T-cell (primary cell): ENCODE data around the gene RNF10. TPM values are rescaled to one million over a fixed set of nuclear protein-coding genes. Genes with fewer than 3 reads are reported as not detected.

Experiments used
- ATAC-seq, 4 experiments: fragments of 200-7000 bp in 3 of 4; fragments of 150-1000 bp in 1 of 4; cut with Tn5 transposase; replicated peaks in 1 of 4; 1 replicate in 3 of 4; 2 replicates in 1 of 4; pipeline ENCODE4 v1.10.0; 2021; ENCODE audit warnings: moderate library complexity in 3 of 4, mild to moderate bottlenecking in 2 of 4, moderate number of reproducible peaks in 1 of 4
- CTCF ChIA-PET, 2 donors: fragments of 300-600 bp; sonication (Branson Sonifier 250); formaldehyde crosslinking; loops; one replicate each; lab custom pipeline; 2022; ENCODE audit warnings: antibody characterized with exemption in 2 of 2; lab: Charles Lee
- POLR2A ChIA-PET, 2 donors: fragments of 300-600 bp; sonication (Branson Sonifier 250); formaldehyde crosslinking; loops; one replicate each; lab custom pipeline; 2022; ENCODE audit warnings: antibody characterized with exemption in 2 of 2; lab: Charles Lee
- DNase-seq, 35 experiments: peaks; one replicate each; pipeline versions ENCODE4 v3.0.0 to v3.0.0-alpha.2; 2013 to 2023
- H3K27ac ChIP-seq: one replicate; pipeline ENCODE4 v1.5.1; 2013; ENCODE audit warnings: low read length
- H3K27me3 ChIP-seq, 2 experiments: replicated peaks in 1 of 2; 1 replicate in 1 of 2; 2 replicates in 1 of 2; pipeline versions ENCODE4 v1.6.1 to v1.7.0; 2013; ENCODE audit warnings: low read length in 1 of 2, mixed read lengths in 1 of 2; ENCODE audit not compliant: control insufficient read depth in 2 of 2, insufficient read depth in 2 of 2; ENCODE audit errors: extremely low read depth in 1 of 2
- H3K36me3 ChIP-seq, 2 donors: 1 replicate in 1 of 2; 2 replicates in 1 of 2; pipeline versions ENCODE4 v1.6.1 to v1.7.0; 2013; ENCODE audit warnings: low read length in 1 of 2; ENCODE audit not compliant: control insufficient read depth in 2 of 2, insufficient read depth in 1 of 2; ENCODE audit errors: extremely low read depth in 1 of 2
- H3K4me1 ChIP-seq, 2 experiments: 1 replicate in 1 of 2; 2 replicates in 1 of 2; pipeline versions ENCODE4 v1.6.1 to v1.7.0; 2013; ENCODE audit warnings: low read length in 2 of 2, mixed read lengths in 1 of 2; ENCODE audit not compliant: insufficient read depth in 2 of 2, control insufficient read depth in 1 of 2; ENCODE audit errors: extremely low read depth in 1 of 2
- H3K4me3 ChIP-seq, 2 donors: 1 replicate in 1 of 2; 2 replicates in 1 of 2; pipeline versions ENCODE4 v1.5.1 to v1.7.0; 2013; ENCODE audit warnings: mild to moderate bottlenecking in 2 of 2, low read length in 1 of 2, moderate library complexity in 1 of 2; ENCODE audit not compliant: control insufficient read depth in 1 of 2; ENCODE audit errors: extremely low read depth in 1 of 2
- H3K9me3 ChIP-seq: 2 replicates; pipeline ENCODE4 v1.7.0; 2013
- H3K27ac Mint-ChIP-seq, 2 donors: one replicate each; pipeline ENCODE4 v1.8.0; 2020 to 2021; ENCODE audit warnings: mild to moderate bottlenecking in 2 of 2, mixed read lengths in 2 of 2
- H3K27me3 Mint-ChIP-seq, 2 donors: one replicate each; pipeline ENCODE4 v1.8.0; 2021 to 2022; ENCODE audit warnings: mixed read lengths in 2 of 2
- H3K36me3 Mint-ChIP-seq: one replicate; pipeline ENCODE4 v1.8.0; 2021; ENCODE audit warnings: mixed read lengths
- H3K4me1 Mint-ChIP-seq, 3 donors: one replicate each; pipeline ENCODE4 v1.8.0; 2020 to 2022; ENCODE audit warnings: mixed read lengths in 3 of 3, mild to moderate bottlenecking in 1 of 3
- H3K4me3 Mint-ChIP-seq, 3 donors: one replicate each; pipeline ENCODE4 v1.8.0; 2020 to 2022; ENCODE audit warnings: mild to moderate bottlenecking in 3 of 3, mixed read lengths in 3 of 3, moderate library complexity in 3 of 3
- H3K9me3 Mint-ChIP-seq, 3 donors: one replicate each; pipeline ENCODE4 v1.8.0; 2020 to 2022; ENCODE audit warnings: mixed read lengths in 3 of 3
- WGBS: methylation state at CpG from one replicate; pipeline ENCODE4 v1.1.5; 2013; ENCODE audit warnings: missing lambda C conversion rate; ENCODE audit not compliant: insufficient coverage; 5-methylcytosine and 5-hydroxymethylcytosine counted together
- total RNA-seq, 35 experiments: library from RNA in 6 of 35; stranded (reverse) in 6 of 35; fragments of 120-200 nt in 1 of 35; gene quantifications; one replicate each; pipeline versions ENCODE4 v1.2.1 to v1.2.4 and lab custom pipeline; 2013 to 2026

RNF10 gene
- total RNA-seq, 5 donors from 2014 or later (not counting 1 experiment from before 2014, with no cell fraction given), result 204 to 348 (median 222) TPM

- no peak overlapping the region for H3K27ac ChIP-seq
- no peaks in the 10 kb centered on the region for H3K36me3 ChIP-seq
- no peak overlapping the region for H3K4me3 Mint-ChIP-seq
- peak in 4 of 35 experiments; percentile 16 to 37 (median 21) for DNase-seq
- CTCF ChIA-PET, result interaction anchor here in 1 of 2 donors (0.6 kb wide), 1 partner anchor 65 kb away, joined by 4 read pairs; no protein-coding TSS in a partner anchor
- 77% methylated on average over 19 of the region's 26 CpGs for WGBS
- no peaks in the 10 kb centered on the region for H3K9me3 ChIP-seq
- H3K27me3 Mint-ChIP-seq, result peaks cover 12 to 23% of the 10 kb centered on the region in 2 donors
- H3K4me3 ChIP-seq, result no peak overlapping the region
- POLR2A ChIA-PET, result interaction anchor here in 1 of 2 donors (0.6 kb wide), 1 partner anchor 21 kb away, joined by 3 read pairs; no protein-coding TSS in a partner anchor
- no peaks in the 10 kb centered on the region for H3K36me3 Mint-ChIP-seq
- peaks cover 0 to 3% of the 10 kb centered on the region in 2 experiments for H3K4me1 ChIP-seq
- peak in 1 of 4 experiments; percentile 8 for ATAC-seq
- H3K4me1 Mint-ChIP-seq, result no peaks in the 10 kb centered on the region
- no peaks in the 10 kb centered on the region for H3K9me3 Mint-ChIP-seq
- no peak overlapping the region for H3K27ac Mint-ChIP-seq
- H3K27me3 ChIP-seq, result peaks cover 0 to 17% of the 10 kb centered on the region in 2 experiments
Observed at GRCh38 chr12:120625557-120626419, 91.6 kb downstream of the RNF10 start.

Other genes with a start within 250 kb of the RNF10 start
- gene RNU4-2, start 242.5 kb upstream of the RNF10 start, total RNA-seq, result over 10,000 TPM; 10,465 to 16,097 (median 12,527) TPM
- 1,000 to 10,000 TPM; 1,482 to 2,823 (median 1,909) TPM for gene RNU4-1, start 241.1 kb upstream of the RNF10 start, total RNA-seq
- gene SIRT4, start 232.0 kb upstream of the RNF10 start, total RNA-seq, result 1 to 10 TPM in 4 of 5 donors, under 1 TPM in 1; 0.73 to 5.7 (median 4.1) TPM
- gene PLA2G1B, start 206.6 kb upstream of the RNF10 start, total RNA-seq, result 1 to 10 TPM in 3 of 5 donors, not detected in 2; 1.6 to 2.9 (median 1.8) TPM
- under 1 TPM in 1 of 5 donors, not detected in 4; 0.15 TPM for gene MSI1, start 165.2 kb upstream of the RNF10 start, total RNA-seq
- 100 to 1,000 TPM; 128 to 171 (median 163) TPM for gene COX6A1, start 96.2 kb upstream of the RNF10 start, total RNA-seq
- gene TRIAP1, start 88.0 kb upstream of the RNF10 start, total RNA-seq, result 10 to 100 TPM; 15.9 to 24.0 (median 21.5) TPM
- 10 to 100 TPM; 15.9 to 47.2 (median 30.3) TPM for gene GATC, start 87.9 kb upstream of the RNF10 start, total RNA-seq
- 100 to 1,000 TPM; 134 to 149 (median 135) TPM for gene SRSF9, start 64.6 kb upstream of the RNF10 start, total RNA-seq
- 10 to 100 TPM; 47.2 to 90.1 (median 75.5) TPM for gene DYNLL1, start 38.2 kb upstream of the RNF10 start, total RNA-seq
- 10 to 100 TPM; 11.3 to 23.4 (median 21.5) TPM for gene COQ5, start 5.2 kb upstream of the RNF10 start, total RNA-seq
- 10 to 100 TPM; 40.6 to 69.0 (median 63.1) TPM for gene POP5, start 47.0 kb downstream of the RNF10 start, total RNA-seq
- gene CABP1, start 106.3 kb downstream of the RNF10 start, total RNA-seq, result not detected
- gene MLEC, start 152.8 kb downstream of the RNF10 start, total RNA-seq, result 10 to 100 TPM; 26.3 to 61.3 (median 55.3) TPM
- 10 to 100 TPM; 14.3 to 26.1 (median 22.6) TPM for gene UNC119B, start 176.1 kb downstream of the RNF10 start, total RNA-seq
- gene ACADS, start 191.5 kb downstream of the RNF10 start, total RNA-seq, result 10 to 100 TPM in 4 of 5 donors, 1 to 10 TPM in 1; 7.5 to 22.5 (median 20.4) TPM